HG03159 (cell line): Measurements from ENCODE around the gene CUX1.
A peak's percentile ranks its signal among the peaks of the same experiment; 100 is the strongest.

ENCODE experiments used
- ATAC-seq: cut with Tn5 transposase; IDR thresholded peaks from one replicate; pipeline ENCODE4 v1.9.1; 2021; ENCODE audit warnings: mild to moderate bottlenecking, moderate library complexity; ENCODE audit not compliant: unreplicated experiment

CUX1 gene

DNA sequence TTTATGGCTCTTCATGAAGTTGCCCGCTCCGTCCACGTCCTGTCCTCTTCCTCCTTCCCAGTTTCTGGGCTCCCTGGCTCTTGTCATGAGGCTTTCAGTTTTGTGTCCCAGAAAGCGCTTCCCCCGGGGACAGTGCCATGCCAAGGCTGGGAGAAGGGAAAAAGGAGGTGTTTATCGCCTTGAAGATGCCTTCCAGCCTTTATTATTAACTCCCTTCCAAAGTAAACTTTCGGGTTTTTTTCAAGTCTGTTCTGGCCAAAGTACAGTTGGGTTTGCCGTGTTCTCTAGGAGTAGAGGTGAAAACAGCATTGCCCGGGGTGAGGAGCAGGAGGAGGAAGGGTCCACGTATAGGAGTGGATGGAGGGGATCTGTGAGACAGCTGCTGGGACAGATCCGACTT, 117.2 kb downstream of the CUX1 start:
- ATAC-seq = no peak

DNA sequence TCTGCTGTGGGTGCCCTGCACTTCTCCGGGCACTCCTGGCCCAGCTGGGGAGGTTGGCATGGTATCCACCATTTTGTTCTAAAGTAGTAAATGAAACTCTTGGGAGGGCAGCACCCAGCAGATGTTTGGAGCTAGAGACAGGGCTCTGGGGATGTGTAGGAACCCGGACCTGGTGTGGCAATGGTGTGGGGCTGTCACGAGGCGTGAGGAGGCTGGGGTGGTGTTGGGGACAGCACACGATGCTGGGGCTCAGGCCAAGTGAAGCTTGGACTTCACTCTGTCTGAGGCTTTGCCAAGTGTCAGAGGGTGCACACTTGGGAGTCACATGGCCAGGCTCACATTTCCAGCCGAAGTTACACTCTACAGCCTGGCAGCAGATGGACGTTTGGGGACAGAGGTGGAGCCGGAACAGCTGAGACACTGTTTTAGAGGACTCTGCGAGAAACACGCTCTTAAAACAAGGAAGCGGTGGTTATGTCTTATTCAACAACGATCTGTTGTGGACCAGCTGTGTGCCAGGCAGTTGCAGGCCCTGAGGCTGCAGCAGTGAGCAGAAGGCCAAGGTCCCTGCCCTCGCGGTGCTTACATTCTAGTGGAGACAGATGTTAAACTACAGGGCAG, 118.2 kb downstream of the CUX1 start:
- no peak for ATAC-seq

GRCh38 chr7:101936223-101936610, 118.8 kb downstream of the CUX1 start:
- no peak for ATAC-seq

- ATAC-seq = no peak
Observed at GRCh38 chr7:101936611-101937231, 119.3 kb downstream of the CUX1 start.

- no peak for ATAC-seq
Observed at GRCh38 chr7:101937717-101938514, 120.5 kb downstream of the CUX1 start.

GRCh38 chr7:101939136-101939695, 121.8 kb downstream of the CUX1 start:
- ATAC-seq = peak; percentile 79

DNA sequence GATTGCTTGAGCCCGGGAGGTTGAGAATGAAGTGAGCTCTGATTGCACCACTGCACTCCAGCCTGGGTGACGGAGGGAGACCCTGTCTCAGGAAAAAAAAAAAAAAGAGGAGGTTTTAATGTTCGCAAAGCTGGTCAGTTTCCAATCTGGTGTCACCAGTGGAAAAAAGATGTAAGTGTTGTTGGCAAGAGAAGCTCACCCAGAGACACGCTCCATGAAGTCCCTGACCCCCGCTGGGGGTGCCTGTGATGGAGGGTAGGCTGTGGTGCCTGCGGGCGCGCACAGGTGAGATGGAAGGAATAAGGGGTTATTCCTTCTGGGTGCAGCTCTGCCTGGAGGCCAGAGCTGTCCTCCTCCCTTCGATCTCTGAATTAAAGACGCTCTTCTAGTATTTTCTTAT, 122.7 kb downstream of the CUX1 start:
- ATAC-seq = no peak

- no peak for ATAC-seq
Observed at GRCh38 chr7:101940830-101941229, 123.4 kb downstream of the CUX1 start.

DNA sequence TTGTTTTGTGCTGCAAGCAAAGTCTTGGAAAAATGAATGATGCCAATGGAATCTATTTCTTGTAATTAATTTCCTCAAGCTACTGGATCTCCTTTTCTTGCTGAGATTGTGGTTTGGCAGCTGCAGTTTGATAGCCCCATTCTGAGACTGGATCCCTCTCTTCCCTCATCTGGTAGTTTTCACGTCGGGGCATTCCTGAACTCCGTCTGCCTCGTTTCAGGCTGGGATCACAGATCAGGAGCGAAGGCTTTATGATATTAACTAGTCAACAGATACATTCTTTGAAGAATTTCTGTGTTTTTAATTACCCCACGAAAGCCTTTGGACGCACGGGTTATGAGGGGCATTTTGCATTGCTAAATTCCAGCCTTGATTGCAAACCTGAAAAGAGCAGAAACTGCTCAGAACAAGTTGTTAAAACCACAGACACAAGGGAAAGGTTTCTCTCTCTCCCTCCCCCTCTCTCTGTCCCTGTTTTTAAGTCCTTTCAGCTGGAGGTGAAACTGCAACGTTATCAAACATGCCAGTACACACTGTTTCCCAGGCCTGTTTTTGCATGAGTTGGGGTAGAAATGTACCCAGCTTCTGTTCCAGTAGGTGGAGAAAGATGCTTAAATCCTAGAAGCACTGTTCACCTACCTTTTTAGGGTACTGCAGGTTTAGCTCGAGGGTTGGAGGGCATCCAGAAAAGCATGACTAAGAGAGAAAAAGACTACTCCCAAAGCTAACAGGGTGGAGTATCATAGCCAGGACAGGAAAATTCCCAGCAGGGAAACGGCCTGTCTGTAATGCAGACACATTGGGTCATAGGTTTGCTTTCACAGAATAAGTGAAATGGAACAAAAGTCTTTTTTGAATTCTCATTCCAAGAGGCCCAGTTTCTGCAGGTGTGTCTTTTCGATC, 124.3 kb downstream of the CUX1 start:
- ATAC-seq = no peak

- no peak for ATAC-seq
Observed at GRCh38 chr7:101942603-101943210, 125.3 kb downstream of the CUX1 start.

- no peak for ATAC-seq
Observed at GRCh38 chr7:101943306-101943705, 125.9 kb downstream of the CUX1 start.

DNA sequence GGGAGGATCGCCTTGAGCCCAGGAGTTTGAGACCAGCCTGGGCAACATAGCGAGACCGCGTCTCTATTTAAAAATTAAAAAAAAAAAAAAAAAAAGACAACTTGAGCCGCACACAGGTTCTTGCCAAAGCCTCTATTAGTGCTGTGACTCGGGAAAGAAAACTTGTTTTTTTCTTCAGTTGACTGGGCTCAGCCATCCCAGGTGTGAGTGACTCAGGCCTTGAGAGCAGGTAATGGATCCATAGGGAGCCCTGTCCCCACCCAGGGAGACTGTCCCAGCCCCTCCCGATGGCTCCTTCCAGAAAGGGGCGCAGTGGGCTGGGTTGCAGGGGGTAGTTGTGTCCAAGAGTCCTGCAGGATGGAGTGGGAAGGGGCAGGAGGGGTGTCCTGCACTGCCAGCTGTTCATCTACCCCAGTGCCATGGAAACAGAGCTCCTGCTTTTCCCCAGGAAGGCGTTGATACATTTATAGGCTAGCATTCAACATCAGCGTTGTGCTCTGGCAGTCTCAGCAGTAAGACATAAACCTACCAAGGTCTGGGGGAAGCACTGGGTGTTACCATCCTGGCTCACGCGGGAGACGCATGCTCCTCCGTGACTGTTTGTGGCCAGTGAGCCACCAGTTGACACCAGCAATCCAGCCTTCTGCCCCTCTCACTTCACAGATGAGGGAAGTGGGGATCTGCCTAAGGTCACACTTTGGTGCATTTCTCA, 126.6 kb downstream of the CUX1 start:
- ATAC-seq = no peak

GRCh38 chr7:101944611-101945010, 127.2 kb downstream of the CUX1 start:
- no peak for ATAC-seq

DNA sequence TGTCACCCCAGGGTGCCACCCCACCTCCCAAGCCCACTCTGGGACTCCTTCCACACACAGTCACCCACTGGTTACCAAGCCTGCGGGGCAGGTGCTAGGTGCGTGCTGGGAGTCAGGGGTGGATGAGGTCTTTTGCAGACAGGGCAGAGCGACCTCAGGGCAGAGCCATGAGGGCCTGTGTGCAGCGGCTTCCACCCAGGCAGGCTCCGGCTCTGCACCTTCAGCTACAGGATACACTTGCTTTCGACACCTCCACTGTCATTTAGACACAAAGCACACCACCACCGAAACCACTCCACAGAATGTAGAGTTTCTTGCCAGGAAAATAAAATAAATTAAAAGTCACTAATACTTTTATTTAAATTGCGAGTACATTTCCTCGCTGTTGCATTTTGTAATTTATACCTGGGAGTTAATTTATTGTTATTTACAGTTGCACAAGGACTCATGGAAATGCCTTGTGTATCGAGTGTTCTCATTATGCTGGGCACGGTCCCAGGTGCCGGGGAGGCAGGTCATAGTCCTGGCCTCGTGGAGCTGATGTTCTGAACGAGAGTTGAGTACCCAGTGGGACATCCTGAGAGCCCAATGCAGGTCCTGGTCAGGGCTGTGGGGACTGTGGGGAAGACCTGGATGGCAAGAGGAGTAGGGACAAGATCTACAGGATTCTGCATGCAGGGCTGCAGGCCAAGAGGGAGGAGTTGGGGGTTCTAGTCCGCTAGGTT, 127.8 kb downstream of the CUX1 start:
- no peak for ATAC-seq

- no peak for ATAC-seq
Observed at GRCh38 chr7:101947899-101948298, 130.5 kb downstream of the CUX1 start.

DNA sequence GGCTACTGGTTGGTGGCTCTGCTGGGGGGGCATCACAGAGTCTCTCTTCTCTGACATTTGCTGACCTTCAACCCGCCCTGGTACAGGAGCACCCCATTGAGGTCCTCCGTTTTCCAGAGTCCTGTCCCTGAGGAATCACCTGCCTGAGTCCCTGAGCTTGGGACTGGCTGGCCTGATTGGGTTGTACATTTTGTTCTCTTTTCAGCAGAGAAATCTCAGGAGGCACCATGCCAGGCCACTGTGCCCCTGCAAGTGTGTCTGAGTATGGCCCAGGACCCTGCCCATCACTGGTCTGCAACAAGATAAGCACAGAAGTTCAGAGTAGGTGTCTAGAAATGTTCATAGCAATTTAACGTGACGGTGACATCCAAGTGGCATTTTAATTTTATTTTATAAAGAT, 131.2 kb downstream of the CUX1 start:
- no peak for ATAC-seq

GRCh38 chr7:101950450-101951119, 133.2 kb downstream of the CUX1 start:
- no peak for ATAC-seq

GRCh38 chr7:101951757-101952156, 134.3 kb downstream of the CUX1 start:
- ATAC-seq = no peak
